NK-92 (cell line): ENCODE data around the gene CEP72.

ENCODE experiments used
- DNase-seq: peaks from one replicate; lab custom pipeline; 2025; ENCODE audit not compliant: unreplicated experiment; lab: John Stamatoyannopoulos, UW

The CEP72 gene

DNA sequence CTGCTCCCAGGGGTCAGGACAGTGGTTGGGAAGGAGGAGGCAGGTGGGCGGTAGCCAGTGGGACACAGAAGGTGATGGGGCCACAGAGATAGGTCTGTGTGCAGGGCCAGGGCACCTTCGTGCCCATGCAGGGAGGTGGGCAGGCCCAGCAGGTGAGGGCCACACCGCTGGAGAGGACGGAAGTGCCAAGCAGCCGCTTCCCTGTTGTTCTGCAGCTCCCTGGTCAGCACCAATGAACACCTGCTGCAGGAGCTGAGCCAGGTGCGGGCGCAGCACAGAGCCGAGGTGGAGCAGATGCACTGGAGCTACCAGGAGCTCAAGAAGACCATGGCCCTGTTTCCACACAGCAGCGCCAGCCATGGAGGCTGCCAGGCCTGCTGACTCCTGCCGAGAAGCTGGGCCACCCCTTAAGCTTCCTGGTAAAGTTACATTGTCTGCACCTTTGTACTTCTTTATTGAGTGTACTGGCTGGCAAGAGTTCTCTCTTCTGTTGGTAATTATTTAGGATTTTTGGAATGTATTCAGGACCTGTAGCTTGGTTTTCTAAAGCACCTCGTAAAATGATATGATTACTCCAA lies 40.7 kb downstream of the CEP72 start:
- no peak for DNase-seq

DNA sequence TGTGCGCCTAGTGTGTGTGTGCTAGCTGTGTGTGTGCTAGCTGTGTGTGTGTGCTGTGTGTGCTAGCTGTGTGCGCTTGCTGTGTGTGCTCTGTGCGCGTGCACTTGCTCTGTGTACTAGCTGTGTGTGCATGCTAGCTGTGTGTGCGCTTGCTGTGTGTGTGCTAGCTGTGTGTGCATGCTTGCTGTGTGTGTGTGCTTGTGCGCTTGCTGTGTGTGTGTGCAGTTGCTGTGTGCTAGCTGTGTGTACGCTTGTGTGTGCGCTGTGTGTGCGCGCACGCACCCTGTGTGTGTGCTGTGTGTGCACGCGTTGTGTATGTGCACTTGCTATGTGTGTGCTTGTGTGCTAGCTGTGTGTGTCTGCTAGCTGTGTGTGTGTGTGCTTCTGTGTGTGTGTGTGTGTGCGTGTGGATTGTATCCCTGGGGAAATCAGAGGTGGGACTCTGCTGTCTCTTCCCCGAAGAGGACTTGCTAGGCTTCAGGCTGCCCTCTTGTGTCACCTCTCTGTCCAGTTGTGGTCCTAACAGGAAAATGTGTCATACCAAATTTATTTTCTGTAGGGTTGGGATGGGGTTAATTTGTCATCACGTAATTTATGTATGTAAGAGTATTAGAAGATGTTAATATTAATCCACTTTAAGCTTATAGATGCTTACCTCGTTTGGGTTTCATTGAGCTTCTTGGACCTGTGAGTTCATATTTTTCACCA lies 42.1 kb downstream of the CEP72 start:
- no peak for DNase-seq

DNA sequence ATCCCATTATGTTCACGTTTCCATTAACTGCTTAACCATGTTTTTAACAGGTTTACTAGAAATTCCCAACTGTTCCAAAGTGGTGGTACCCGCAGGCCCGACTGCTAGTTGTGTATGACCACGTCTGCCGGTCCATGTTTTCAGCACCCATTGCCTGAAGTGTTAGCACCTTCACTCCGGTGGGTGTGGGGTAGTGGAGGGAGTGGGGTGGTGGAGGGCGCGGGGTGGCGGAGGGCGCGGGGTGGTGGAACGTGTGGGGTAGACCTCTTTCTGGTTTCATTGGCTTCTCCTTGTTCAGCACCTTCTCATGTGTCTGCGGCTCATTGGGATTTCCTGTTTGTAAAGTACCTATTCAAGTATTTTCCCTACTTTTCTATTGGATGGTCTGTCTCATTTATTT lies 43.3 kb downstream of the CEP72 start:
- DNase-seq = no peak

DNA sequence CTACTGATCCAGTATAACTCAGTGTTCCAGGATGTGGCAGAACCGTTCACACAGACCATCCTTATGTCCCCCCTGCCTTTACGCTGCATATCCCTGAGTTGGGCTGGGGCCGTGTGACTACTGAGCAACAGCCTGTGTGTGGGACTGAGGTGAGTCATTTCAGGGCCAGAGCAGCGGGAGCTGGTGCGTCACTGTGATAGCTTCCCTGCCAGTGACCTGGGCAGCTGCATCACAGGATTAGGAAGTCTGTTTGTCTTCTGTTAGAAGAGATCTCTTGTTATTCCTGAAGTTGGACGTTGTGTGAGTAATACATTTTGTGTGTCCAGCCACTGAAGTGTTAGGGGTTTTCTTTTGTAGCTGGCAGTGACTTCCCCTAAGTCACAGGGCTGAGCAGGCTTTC lies 45.4 kb downstream of the CEP72 start:
- no peak for DNase-seq

DNA sequence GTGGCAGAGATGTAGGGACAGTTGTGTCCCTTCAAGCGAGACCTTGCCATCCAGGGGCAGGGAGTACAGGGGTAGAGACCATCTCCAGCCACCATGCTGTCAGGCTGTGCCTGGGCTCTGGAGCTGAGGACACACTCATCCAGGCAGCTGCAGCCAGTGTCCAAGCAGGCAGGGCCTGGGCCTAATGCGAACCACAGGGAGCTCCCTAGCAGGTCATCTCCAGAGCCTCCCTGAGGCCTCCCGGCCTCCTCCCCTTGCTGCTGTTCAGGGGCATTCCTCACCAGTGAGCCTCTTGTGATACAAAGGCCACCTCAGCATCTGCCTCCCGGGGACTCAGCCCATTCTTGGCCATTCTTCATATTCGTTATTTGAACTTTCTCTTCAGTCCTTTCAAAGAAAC lies 46.0 kb downstream of the CEP72 start:
- no peak for DNase-seq

DNA sequence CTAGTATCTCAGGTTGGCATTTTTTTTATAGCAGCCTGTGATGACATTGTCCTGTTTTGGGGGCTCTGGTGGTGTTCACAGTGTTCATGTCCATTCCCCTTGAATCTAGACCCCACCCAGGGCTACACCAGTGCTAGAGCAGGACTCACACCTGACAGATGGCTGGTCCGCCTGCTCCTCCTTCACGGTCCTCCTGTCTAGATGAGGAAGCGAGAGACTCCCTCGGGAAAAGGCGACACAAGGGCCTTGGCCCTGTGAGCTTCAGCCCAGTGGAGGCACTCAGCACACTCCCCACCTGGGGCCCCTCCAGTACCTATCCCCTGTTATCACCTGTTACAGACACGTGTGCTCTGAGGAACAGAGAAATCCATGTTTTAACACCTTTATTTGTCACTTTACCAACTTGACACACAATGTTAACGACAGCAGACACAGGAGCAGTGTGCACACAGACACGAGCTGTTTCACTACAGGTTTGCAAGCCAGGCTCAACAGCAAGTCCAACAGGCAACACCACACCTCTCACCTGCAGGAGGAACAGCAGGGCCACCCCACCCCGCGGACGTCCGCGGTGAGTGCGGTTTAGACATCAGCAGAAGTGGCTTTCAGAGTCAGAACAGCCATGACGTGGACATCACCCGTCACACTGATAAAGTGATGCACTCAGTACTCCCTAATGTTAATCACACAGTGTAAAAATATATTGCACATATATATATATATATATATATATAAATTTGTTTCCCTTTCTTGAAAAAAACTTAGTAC lies 47.5 kb downstream of the CEP72 start:
- no peak for DNase-seq

DNA sequence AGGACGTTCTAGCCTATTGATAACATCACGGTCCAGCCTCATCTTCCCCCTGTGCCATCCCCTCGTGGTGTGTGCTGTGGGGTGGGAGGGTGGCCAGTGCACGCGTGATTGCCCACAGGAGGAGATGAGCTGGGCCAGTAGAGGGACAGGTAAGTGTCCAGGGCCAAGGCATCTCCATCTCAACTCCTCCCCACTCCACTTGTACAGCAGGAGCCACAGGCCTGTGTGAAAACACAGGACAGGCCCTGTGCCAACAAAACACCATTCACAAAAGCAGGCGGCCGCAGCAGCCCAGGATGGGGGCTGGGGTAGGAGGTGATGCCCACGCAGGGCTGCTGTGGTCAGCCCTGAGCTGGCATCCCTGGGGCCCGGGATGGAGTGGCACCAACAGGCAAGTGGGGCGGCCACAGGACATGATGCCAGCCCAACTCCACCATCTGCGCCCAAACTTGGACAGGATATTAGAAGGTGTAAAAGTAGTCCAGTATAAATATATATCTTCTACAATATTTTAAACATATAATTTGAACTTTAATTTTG lies 48.4 kb downstream of the CEP72 start:
- no peak for DNase-seq

DNA sequence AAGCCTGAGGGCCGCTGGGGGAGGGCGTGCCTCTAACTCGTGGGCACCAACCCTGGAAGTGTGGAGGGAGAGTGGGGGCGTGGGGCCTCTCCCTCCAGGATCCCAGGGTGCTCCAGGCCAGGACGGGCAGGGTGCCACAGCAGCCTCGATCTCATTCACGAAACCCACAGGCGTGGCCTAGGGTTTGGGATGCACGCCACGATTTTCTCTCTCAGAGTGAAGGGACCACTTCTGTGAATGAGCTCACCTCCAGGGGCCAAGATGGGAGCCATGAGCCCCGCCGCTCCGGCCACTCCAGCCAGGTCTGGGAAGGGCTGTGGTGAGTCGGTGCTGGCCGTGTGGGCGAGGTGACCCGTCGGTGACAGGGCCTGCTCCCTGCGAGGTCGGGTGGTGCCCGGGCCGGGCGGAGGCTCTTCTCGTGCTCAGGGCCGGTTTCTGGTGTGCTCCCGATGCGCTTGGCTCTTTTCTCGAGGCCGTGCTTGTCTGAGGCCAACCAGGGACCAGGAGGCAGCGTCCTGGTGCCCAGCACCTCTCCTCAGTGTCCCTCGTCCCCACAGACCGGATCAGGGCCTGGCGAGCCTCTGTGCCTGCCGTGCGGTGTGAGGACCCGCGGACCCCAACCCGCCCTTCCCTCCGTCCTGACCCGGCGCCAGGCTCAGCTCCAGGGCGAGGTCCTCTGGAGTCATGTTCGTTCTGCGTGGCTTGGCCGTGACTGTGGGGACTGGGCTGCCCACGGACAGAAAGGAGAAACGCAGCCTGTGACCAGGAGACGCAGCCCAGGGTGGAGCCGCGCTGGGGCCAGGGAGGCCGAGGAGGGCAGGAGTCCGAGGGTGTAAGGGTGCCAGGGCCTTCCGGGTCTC lies 50.0 kb downstream of the CEP72 start:
- DNase-seq = no peak

DNA sequence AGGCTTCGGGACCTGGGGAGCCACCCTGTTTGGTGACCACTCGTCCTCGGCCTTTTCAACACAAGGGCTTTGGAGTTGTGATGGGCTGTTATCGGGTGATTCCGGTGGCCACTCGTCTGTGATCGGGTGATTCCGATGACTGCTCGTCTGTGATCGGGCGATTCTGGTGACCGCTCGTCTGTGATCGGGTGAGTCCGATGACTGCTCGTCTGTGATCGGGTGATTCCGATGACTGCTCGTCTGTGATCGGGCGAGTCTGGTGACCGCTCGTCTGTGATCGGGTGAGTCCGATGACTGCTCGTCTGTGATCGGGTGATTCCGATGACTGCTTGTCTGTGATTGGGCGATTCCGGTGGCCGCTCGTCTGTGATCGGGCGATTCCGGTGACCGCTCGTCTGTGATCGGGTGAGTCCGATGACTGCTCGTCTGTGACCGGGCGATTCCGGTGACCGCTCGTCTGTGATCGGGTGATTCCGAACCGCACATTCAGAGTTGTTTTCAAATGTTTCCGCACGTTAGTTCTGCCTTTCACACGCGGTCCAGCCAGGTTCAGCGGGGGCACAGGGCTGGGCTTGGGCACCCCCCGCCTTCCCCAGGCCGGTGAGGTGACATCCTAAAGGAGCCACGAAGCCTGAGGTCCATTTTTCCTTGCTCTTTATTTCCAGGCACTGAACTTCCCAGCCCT lies 50.8 kb downstream of the CEP72 start:
- no peak for DNase-seq

DNA sequence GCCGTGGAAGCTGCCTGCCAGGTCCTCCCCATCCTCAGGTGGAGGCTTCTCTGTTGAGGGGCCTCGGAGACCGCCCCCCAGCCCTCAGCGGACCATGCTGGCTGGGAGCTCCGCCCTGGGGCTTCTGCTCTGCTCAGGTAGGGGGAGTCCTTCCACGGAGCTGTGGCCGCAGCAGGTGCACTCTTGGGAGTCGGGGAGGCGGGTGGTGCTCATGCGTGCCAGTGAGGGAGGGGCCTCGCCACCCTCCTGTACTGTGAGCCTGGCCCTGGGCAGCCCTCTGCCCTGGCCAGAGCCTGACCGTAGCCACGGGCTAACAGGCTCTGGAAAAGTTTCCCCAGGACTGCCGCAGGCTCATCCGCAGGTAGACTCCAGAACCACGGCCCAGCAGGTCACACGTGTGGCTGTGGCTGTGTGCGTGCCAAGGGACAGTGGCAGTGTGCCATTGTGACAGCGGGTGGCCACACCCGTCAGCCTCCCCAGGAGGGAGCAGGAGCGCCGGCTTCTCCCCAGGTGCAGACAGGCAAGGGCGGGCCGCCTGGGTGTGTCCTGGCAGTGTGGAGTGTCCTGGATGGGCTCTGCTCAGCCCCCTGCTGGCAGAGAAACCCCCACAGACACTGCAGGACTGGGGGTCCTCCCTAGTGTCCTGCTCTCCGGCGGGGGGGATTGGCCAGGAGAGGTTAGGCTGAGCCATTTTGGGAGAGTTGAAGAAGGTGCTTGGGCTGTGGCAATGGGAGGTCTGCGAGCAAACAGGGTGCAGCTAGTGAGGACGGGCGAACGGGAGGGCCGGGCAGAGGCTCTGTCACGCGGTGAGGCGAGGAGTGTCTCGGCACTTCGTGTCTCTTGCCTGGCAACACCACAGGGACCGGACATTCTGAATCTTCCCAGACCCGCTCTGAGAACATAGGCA lies 51.5 kb downstream of the CEP72 start:
- DNase-seq = no peak

DNA sequence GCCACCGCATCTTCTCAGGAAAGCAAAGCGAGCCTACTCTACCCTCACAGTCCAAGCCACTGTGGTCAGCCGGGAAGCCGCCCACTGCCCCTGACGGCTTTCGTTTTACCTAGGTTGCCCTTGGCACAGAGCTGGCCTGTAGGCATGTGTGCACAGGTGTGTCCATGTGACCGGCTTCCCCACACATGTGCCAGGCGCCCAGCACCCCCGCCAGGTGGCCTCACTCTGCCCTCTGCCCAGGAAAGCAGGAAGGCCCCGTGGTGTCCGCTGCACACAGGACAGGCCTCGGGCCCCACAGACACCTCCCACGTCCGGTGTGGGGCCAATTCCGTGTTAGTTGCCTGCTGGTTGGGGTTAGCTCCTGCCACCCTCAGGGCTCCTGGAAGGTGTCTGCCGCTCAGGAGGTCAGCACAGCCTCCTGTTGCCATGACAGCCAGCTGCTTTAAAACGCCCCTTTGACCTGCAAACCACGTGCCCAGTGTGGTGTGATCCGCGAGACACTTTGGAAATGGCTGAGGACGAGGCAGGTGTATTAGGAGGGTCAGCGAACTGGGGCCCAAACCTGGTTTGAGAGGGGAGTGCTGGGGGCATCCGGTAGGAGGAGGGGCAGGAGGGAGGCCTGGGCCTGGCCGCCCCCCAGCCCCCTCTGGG lies 52.3 kb downstream of the CEP72 start:
- DNase-seq = no peak

DNA sequence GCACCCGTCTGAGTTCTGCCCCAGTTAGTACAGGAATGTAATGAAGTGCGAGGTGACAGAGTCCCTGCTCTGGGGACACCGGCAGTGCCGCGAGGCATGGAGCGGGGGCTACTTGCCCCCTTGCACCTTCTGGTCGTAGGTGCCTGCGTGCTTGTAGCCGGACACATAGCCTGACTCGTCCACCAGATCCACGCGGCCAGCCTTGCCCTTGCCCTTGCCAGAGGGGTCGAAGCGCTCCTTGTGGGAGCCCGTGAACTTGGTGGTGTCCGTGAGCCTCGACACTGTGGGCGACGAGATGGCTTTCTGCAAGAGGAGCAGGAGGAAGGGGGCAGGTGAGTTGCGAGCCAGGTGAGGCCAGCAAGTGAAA lies 52.8 kb downstream of the CEP72 start:
- no peak for DNase-seq

DNA sequence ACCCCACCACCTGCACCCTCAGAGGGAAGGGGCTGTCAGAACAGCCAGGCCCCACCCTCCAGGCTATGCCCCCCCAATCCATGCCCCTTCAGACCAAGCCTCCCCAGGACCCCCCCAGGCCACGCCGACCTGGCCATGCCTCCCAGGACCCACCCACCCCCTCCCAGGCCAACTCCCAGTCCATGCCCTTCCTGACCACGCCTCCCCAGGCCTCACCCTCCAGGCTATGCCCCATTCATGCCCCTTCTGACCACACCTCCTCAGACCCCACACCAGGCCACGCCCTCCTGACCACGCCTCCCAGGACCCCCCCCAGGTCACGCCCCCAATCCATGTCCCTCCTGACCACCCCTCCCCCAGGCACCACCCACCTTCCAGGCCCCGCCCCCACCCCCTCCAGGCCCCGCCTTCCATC lies 53.4 kb downstream of the CEP72 start:
- DNase-seq = no peak

DNA sequence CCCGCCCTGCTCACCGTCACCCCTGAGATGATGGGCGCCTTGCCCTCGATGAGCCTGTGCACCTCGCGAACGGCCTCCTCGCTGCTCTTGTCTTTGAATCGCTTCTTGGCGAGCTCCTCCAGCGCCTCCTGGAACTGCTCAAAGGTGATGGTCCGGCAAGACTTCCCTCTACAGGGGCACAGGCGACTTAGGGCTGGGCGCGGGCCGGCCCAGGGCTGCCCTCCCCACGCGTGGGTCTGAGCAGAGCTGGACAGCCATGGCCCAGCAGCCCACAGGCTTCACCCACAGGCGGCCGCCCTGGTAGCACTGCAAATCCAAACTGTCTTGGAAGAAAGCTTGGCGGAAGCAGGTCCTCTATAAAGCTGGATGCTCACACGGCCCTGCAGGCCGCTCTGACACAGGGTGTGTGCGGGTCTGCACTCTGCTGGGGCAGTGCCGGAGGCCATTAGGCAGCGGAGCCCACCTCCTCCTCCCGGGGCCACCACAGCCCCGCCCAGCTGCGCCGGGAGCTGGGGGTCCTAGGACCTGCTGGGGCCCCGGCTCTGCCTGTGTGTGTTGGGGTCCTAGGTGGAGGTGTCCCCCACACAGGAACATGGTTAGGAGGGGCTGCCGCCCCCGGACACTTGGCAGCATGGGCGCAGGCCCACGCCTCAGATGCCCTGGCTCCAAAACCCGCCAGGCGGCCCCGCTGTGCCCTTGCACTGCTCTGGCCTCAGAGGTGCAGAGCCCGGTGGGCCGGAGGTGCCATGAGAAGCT lies 54.0 kb downstream of the CEP72 start:
- no peak for DNase-seq

DNA sequence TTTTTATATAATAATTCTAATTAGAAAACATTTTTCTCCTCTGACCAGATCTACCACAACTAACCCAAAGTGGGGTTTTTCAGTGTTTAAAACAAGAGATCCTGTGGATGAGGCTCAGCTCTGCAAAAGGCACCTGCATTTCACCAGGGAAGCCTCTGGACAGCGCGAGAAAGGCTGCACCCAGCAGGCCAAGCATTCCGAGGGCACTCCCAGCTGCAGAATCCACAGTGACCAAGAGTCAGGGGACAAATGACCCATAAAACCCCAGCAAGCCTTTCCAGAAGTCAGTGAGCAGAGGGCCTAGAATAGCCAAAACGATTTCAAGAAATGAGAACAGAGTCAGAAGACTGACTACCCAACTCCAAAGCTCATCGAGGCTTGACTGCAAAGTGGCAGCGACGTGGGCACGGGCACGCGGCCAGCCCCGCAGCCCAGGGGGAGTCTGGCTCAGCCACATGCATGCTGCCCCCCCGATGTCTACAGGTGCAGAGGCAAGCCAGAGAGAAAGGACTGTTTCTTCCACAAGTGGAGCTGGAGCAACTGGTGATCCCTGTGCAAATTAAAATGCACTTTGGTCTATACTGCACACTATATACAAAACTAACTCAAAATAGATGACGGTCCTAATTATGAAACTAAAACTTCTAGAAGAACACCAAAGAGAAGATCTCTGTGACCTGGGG lies 54.8 kb downstream of the CEP72 start:
- no peak for DNase-seq

DNA sequence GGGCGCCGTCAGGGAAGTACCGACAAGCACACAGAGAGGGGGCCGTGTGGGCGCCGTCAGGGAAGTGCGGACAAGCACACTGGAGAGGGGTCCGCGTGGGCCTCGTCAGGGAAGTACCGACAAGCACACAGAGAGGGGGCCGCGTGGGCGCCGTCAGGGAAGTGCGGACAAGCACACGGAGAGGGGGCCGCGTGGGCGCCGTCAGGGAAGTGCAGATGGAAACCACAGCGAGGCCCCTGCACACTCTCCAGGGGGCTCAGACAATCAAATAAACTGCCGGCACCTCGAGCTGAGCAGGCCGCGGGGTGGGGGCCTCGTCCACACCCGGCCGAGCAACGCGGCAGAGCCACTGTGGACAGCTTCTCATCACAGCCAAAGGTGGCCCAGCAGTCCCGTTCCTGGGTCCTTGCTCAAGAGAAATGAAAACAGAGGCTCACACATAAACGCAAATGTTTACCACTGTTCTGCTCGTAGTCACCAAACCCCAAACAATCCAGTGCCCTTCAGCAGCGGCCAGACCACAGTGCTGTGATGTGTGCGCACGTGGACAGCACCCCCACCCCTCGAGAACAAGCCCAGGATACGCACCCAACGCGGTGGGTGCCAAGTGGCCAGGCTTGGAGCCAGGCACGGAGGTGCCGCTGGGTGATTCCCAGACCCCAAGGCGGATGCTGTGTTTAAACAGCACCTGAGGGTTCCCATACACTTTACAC lies 56.3 kb downstream of the CEP72 start:
- DNase-seq = no peak
